GM19463 (cell line): ENCODE measurements around the gene STK16.
"Not testable (repeated sequence)": the region's sequence is repeated elsewhere in the genome, so short reads cannot be mapped to it uniquely, and the experiment has no call there.

Experiments used
- ATAC-seq: cut with Tn5 transposase; IDR thresholded peaks from one replicate; pipeline ENCODE4 v1.9.1; 2021; ENCODE audit warnings: mild to moderate bottlenecking, moderate library complexity; ENCODE audit not compliant: unreplicated experiment

The STK16 gene

DNA sequence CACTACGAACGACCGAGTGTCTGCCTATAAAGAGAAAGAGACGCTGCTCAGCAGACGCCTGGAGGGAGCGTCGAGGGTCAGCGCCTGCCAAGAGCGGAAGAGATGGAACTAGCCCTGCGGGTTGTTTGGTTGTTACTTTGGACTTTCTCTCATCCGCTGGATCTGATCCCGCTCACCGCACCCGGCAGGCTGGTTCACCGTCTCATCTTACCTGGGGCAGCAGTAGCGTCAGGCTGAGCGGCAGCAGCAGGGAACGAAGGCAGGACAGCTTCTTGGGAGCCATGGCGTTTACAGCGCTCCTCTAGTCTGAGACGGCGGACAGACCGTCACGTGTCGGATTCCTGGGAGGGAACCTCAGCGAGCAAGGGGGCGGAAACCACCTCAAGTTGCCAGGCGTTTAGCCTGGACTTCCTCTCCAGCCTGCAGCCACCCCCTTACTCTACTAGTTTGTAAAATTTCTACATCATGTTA is 2.0 kb upstream of the STK16 start:
- no peak for ATAC-seq

DNA sequence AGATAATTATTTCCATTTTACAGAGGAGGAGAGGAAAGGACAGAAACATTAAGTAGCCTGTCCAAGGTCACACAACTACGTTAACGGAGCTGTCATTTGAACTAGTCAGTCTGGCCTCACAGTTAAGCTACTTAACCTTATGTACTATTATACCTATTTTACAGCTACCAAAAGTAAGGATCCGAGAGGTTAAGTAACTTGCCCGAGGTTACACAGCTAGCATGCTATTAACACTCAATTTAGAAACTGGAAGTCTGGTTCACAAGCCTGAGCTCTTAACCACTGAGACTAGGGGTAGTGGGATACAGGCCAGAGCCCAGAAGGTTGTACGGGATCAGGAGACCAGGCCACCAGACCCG is 511 bp upstream of the STK16 start:
- ATAC-seq, result no peak

DNA sequence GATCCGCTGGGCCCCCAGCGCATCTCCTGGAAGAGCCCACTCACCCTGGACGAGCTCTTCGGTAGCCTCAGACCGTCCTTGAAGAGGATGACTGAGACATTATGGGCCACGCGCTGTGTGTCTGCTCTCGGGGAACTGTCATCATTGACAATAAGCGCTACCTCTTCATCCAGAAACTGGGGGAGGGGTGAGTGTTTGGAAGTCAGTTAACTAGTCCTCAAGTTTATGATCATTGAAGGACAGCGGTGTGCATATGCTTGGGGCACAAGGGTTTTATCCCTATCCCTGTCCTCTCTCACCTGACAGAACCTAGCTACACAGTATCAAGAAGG is 586 bp downstream of the STK16 start:
- ATAC-seq, result no peak

DNA sequence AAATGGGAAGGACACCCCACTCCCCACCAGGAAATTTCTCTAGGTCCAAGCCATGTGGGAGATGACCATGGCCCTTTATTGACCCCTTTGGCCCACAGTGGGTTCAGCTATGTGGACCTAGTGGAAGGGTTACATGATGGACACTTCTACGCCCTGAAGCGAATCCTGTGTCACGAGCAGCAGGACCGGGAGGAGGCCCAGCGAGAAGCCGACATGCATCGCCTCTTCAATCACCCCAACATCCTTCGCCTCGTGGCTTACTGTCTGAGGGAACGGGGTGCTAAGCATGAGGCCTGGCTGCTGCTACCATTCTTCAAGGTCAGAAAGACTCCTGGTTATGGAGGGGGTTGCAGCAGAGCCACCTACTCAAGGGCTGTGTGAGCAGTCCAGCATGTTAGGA is 1.3 kb downstream of the STK16 start:
- no peak for ATAC-seq

DNA sequence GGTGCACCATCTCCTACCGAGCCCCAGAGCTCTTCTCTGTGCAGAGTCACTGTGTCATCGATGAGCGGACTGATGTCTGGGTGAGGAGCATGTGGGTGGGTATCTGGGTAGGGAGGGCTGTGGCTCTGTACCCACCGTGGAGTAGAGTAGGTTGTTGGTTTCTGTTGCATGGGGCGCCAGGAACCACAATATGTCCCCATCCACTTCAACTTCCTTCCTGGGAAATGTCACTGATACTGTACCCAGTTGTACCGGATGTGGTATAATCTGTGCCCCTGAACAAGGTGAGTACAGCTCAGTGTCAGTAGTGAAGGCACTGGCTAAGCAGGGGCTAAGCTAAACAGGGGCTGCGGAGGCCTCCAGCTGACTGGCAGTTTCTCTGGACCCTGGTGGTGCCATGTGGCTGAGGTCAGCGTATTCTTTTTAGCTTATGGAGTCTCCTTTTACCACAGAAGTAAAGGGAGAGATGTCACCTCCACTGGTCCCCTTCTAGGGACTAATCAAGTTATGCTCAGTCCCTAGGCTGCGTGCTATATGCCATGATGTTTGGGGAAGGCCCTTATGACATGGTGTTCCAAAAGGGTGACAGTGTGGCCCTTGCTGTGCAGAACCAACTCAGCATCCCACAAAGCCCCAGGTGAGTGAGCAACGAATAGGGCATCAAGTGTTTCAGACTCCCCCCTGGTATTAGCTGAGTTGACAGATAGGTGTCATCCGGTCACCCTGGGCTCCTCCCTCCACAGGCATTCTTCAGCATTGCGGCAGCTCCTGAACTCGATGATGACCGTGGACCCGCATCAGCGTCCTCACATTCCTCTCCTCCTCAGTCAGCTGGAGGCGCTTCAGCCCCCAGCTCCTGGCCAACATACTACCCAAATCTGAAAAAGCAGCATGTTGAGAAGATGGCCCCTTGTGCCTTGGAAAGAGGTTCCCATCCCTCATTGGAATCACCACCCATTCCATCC is 2.7 kb downstream of the STK16 start:
- no peak for ATAC-seq

DNA sequence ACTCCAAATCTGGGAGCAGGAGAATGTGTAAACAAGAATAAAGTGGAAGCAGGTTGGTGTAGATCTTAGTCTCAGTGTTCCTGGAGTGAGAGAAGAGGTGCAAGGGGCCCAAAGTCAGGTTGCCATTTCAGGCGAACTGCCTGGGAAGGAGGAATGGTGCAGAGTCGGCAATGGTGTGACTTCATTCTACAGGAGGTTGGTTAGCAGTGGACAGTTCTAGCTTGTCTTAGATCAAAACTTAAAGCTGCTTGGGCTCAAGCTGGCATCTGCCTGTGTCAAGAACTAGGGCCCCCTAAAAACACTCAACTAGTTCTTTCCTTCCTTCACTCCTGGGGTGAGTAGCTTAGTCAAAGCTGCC is 3.5 kb downstream of the STK16 start:
- ATAC-seq, result no peak

DNA sequence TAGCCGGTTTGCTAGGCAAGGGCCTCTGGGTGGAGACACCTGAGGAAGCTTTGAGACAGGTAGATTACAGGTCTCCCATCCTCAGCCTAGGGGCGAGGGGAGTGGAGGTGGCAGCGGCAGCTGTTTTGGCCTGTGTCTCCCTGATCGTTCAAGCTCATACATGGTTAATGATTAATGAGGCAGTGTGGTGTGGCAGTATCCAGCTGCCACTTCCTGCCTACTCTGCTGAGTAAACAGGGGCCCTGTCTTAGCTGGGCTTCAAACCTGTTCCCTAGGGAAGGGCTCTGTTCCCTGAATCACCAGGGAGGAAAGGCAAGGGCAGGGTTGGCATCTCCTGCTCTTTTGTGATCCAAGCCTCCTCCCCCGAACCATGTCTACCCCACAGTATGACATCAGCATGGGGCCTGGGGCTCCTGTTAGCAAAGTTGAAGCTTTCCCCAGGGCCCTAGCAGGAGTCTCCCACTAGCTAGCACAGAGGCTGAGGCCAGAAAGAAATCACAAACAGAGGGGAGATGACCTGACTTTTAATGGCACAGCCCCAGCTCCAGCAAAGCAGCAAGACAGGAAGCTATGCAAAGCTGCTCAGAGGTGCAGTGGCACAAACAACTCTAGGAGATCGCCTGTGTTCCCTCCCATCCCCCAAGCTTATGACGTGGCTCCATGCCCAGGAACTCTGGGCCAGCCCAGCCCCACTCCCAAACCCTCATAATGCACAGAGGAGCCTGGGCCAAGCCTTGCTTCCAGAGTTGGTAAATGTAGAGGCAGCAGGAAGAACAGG is 4.1 kb downstream of the STK16 start:
- peak; percentile 54 for ATAC-seq

DNA sequence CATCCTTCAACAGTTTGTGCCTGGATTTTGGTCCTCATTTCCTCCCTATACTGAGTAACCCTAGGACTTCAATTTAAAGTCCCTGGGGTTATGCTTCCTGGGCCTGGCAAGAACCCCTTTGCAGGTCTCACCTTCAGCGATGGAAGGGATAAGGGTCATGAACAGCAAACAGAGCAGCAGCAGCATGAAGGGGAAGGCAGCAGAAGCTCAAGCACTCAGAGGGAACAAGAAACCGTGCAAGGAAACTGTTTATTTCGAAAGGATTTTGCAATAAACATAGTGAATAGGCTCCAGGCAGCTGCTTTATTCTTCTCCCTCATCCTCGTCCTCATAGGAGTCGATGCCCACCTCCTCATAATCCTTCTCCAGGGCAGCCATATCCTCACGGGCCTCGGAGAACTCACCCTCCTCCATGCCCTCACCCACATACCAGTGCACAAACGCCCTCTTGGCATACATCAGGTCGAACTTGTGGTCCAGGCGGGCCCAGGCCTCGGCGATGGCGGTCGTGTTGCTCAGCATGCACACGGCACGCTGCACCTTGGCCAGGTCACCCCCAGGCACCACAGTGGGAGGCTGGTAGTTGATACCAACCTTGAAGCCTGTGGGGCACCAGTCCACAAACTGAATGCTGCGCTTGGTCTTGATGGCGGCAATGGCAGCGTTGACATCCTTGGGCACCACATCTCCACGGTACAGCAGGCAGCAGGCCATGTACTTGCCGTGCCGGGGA is 4.9 kb downstream of the STK16 start:
- no peak for ATAC-seq

DNA sequence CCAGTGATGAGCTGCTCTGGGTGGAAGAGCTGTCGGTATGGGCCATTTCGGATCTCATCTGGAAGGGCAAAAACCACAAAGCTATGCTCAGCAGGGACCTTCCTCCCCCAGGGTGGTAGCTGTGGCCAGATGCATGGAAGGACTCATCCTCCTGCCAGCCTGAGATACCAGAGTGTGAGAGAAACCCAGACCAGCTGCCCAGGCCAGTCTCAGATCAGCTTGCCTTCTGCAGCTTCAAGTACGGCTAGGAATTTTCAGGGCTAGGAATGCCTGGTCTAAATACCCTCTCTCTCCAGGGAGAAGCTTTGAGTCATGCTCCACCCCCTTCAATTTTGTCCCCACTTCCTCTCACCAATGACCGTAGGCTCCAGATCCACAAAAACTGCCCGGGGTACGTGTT is 6.4 kb downstream of the STK16 start:
- no peak for ATAC-seq

DNA sequence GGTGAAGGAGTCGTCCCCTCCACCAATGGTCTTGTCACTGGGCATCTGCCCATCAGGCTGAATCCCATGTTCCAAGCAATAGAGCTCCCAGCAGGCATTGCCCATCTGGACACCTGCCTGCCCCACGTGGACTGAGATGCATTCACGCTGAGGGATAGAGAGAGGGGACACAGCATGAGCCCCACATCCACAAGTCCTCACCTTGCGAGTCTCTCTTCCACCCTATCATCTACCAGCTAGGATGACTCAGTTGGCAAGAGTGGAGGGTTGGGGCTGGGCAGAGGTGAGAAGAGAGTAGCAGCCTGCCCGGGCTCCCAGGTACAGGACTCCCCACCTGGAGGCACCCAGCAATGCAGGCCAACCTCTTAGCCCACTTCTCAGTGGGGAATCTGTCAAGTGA is 6.8 kb downstream of the STK16 start:
- ATAC-seq, result no peak

DNA sequence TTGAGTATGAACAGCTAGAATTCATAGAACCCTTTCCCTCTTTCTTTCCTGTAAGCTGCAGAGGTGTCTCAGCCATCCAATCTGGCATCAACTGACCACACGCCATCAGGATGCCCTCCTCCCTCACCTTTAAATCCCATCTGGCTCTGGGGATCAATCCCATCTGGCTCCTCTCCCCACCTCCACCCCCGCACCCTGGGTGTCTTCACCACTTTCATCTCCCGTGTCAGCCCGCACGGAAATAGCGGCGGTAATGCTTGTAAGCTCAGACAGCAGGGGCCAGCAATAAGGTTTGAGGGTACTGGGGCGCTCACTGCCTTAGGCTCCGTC is 7.3 kb downstream of the STK16 start:
- no peak for ATAC-seq

DNA sequence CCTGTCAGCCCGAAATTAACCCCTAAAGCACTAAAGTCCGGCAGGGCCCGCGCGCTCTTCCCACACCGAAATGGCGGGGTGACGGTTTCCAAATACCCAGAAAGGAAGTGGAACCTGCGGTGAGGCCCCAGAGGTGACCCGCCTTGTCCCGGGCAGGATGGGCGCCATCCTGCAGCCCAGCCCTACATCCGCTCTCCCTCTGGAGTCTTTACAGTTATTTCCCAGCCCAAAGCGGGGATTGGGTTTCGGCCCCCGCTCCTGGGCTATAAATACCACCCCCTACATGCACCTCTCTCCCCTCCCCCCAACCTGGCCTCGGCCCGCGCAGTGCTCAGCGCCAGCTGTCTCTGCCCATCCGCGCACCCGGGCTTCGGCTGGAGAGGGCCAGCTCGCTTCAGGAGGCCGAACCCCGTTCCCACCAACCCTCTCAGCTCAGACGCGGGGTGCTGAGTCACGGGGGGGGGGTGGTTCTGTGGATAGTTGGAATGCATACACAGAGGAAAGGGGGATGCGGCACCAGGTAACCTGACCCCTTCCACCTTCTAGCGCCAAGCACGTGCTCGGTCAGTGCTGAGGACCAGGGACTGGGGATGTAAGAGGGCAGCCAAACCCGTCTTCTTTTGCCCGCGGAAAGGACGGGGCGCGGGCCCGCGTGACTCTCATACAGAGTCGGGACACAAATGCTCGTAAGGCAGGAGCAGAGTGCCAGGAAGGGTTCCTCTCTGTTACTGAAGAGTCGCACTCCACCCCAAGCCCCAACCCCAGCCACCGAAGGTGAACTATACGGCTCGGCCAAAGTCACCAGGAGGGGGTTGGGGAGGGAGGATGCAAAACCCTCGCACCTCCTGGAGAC is 7.8 kb downstream of the STK16 start, which contains the start of gene TUBA4B:
Gene TUBA4B (plus strand): TSS at position 344 of the 853 bp plus-strand sequence. CDS start 165 bp downstream, at position 509.
- peak; percentile 2 for ATAC-seq

DNA sequence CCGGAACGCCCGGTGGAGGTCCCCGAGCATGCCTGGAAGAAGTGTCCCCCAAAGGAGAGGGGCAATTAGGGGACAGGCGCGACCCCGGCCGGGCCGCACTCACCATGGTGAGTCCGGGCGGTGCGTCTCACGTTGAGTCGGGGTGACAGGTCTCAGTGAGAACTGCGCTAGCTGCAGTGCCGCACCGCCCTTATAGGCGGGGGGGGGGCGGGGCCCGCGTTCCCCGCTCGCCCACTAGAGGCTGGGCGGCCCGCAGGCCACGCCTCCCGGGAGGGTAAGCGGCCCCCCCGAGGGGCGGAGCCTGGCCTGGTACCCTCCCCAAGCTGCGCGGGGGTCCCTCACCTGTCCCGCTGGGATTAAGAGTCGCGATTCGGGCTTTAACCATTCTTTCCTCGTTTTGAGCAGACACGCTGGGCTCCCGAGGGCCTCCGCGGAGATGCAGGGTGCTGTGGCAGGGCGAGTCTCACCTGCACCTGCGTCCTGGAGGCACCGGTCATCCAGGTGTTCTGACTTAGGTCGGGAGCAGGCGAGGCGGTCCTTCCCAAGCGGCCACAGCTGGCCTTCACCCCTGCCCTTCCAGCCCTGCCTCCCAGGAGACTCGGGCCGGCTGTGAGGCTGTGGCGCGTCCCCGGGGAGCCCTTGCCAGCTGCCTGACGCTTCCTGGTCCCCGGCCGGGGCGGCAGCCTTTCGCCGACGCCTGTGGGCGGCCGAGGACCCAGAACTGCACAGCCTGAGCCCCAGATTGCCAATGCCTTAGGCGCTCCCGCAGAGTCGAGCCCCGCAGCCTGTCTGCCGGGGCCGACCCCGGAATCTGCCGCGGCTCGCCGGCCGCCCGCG is 8.7 kb downstream of the STK16 start, which contains the start of gene TUBA4A:
Gene TUBA4A (minus strand): TSS at position 166 of the 837 bp plus-strand sequence. CDS start 60 bp downstream, at position 106.
- ATAC-seq, result peak; percentile 45

DNA sequence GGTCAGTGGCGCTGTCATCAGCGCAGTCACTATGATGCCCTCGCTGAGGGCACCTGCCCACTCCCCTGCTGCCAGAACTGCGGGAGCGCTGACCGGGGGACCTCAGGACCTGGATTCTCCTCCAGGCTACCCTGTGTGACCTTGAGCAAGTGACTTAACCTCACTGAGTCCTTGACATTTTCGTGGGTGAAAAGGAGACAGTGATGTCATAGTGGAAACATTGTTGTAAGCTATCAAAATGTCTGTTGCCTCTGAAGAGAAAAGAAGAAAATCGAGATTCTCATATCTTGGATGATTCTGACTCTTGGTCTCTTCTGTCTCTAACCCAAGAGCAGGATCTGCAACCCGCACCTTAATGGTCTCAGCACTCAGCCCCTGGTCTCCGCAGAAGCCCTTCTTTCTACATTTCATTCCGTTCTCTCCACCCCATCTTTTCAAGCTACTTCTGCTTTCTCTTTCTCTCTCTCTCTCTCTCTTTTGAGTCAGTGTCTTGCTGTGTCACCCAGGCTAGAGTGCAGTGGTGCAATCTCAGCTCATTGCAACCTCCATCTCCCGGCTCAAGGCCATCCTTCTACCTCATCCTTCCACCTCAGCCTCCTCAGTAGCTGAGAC is 9.4 kb downstream of the STK16 start:
- ATAC-seq, result peak; percentile 23

DNA sequence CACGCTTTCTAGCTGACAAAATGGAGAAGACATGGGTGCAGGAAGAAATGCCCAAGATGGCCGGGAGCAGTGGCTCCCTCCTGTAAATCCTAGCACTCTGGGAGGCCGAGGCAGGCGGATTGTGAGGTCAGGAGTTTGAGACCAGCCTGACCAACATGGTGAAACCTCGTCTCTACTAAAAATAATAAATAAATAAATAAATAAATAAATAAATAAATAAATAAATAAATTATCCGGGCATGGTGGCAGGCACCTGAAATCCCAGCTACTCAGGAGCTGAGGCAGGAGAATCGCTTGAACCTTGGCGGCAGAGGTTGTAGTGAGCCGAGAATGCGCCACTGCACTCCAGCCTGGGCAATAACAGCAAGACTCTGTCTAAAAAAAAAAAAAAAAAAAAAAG is 13.7 kb downstream of the STK16 start:
- not testable (repeated sequence) for ATAC-seq

DNA sequence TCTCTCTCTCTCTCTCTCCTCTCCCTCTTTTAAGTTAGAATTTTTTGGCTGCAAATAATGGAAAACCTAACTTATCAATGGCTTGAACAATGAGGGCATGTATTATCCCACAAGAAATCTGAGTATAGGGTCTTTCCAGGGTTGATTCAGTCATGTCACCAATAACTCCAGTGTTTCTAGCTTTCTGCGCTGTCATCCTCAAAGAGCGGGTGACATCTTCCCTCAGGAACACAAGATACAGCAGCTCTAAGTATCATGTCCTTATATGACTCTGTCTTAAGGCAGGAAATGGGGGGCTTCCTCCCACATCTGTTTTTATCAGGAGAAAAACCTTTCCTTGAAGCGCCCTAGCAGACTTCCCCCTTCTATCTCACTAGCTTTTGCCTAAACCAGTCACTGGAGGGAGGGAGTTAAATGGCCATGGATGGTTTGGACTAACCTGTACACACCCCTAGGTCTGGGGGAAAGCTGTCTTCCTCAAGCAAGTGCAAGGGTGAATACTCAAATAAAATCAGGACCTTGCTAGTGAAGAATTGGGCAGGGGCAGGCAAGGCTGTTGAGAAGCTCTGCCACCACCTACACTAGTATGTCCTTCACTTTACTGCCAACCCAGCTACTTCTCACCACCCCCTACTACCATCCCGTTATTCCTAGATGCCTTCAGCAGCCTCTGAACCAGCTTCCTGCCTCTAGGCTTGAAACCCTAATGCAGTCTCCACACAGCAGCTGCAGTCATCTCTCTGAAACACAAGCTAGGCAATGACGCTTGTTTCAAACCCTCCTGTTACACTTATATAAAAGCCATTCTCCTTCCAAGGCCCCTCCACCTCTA is 16.0 kb downstream of the STK16 start:
- ATAC-seq, result no peak

DNA sequence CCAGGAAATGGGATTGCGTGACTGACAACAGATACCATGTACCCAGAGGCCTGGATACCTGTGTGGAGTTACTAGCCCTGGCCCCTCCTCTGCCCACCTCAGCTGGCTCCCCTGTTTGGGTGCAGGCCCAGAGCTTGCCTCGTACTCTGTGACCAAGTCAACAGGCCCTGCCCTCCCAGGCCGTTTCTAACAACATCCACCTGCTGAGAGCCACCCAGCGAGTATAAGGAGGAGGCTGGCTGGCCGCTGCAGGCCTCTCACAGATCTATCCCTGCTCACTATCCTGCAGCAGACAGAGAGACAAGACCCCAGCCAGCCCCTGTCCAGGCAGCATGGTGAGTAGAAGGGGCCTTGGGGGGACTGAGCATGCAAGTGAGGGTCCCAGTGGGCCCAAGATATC is 21.0 kb downstream of the STK16 start:
- no peak for ATAC-seq

DNA sequence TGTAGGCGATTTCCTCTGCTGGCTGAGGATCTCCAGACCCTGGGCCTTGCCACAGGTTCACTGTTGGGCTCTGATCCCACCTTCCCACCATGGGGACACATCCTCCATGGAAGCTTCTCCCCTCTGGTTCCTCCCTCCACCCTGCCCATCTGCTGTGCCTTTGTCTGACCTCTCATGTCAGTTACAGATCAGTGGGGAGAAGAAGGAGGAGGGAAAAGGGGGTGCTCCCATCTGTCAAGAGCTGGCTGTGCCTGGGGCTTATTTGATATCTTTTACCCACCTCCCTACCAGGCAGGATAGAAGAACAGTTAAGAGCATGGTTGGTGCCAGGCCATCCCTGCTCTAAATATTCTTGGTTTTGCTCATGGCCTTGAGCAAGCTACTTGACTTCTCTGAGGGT is 21.6 kb downstream of the STK16 start:
- ATAC-seq, result no peak
